Adipose tissue (tissue), 3 donors: ENCODE measurements around the gene KIAA0753. TPM values are rescaled to one million over a fixed set of nuclear protein-coding genes. Genes with fewer than 3 reads are reported as not detected.
"Not testable (repeated sequence)": the region's sequence is repeated elsewhere in the genome, so short reads cannot be mapped to it uniquely, and the experiment has no call there.

Source experiments
- H3K27ac ChIP-seq: one replicate; pipeline ENCODE4 v1.5.1; 2013; ENCODE audit warnings: low read depth, low read length
- WGBS, 3 donors: extraction: QIAGEN DNeasy Blood & Tissue Kit; methylation state at CpG; one replicate each; pipeline ENCODE4 v1.1.7; 2013; 5-methylcytosine and 5-hydroxymethylcytosine counted together
- polyA plus RNA-seq, 3 donors: library from polyadenylated mRNA; stranded (reverse); fragments of 200-250 nt; gene quantifications; one replicate each; pipeline ENCODE4 v1.2.3, GENCODE V29; 2013
- donor health status: healthy with polysubstance abuse.
- donor health status: Bipolar disorder and iron deficiency.
- donor health status: healthy.

KIAA0753 gene
- polyA plus RNA-seq, 3 donors = 3.5 to 6.9 (median 3.9) TPM

- 90 to 93% (median 91%) methylated on average over 8 of the region's 8 CpGs for WGBS, 3 donors
- H3K27ac ChIP-seq = no peak overlapping the region
Measured at GRCh38 chr17:6670571-6670970, 30.1 kb upstream of the KIAA0753 start.

- WGBS, 3 donors = 81 to 82% (median 81%) methylated on average over 10 of the region's 10 CpGs
- H3K27ac ChIP-seq = no peak overlapping the region
Measured at GRCh38 chr17:6669479-6670212, 29.1 kb upstream of the KIAA0753 start.

DNA sequence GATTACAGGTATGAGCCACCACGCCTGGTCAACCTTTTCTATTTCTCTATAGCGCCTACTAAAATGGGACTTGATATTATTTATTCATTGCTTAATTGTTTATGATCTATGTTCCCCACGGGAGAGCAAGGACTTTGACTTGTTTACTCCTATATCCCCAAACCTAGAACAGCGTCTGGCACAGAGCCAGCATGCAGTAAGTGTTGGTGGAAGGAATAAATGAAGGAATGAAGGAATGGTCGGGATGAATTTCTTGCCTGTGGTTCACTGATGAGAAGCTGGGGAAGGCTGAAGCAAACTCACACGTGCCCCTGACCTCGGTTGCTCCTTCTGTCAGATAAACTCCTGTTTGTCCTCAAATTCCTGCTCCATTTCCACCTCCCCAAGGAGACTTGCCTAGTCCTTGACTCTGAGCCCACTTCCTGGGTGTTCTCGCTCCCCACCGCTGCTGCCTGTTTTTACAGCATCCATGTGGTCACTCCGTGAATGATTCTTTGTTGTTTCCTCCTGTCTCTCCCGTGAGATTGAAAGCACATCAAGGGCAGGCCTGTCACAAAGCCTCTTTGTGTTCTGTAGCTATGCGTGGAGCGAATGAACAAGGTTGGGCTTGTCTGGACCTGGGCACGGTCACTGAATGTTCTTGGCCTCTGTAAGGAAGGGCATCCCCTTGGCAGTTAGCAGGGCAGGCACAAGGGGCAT lies 28.4 kb upstream of the KIAA0753 start:
- H3K27ac ChIP-seq = no peak overlapping the region
- 68 to 77% (median 72%) methylated on average over 14 of the region's 14 CpGs for WGBS, 3 donors

DNA sequence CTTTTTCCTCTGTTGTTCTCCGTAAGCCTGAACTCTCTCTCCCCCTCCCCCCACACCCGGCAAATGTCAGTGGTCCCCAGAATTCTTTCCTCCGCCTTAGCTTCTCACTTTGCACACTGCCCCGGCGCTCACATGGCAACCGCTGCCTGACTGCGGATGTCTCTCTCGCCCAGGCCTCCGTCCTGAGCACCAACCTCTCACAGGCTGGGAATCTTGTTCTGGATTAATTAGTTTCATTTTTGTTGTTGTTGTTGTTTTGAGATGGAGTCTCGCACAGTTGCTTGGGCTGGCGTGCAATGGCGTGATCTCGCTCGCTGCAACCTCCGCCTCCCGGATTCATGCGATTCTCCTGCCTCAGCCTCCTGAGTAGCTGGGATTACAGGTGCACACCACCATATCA lies 27.7 kb upstream of the KIAA0753 start:
- no peak overlapping the region for H3K27ac ChIP-seq
- 85 to 90% (median 86%) methylated on average over 17 of the region's 17 CpGs for WGBS, 3 donors

- 36 to 70% (median 42%) methylated on average over 6 of the region's 6 CpGs for WGBS, 3 donors
- H3K27ac ChIP-seq = no peak overlapping the region
Measured at GRCh38 chr17:6667516-6667915, 27.0 kb upstream of the KIAA0753 start.

GRCh38 chr17:6666557-6666956 lies 26.0 kb upstream of the KIAA0753 start:
- WGBS, 3 donors = 79 to 94% (median 92%) methylated on average over 6 of the region's 6 CpGs
- no peak overlapping the region for H3K27ac ChIP-seq

DNA sequence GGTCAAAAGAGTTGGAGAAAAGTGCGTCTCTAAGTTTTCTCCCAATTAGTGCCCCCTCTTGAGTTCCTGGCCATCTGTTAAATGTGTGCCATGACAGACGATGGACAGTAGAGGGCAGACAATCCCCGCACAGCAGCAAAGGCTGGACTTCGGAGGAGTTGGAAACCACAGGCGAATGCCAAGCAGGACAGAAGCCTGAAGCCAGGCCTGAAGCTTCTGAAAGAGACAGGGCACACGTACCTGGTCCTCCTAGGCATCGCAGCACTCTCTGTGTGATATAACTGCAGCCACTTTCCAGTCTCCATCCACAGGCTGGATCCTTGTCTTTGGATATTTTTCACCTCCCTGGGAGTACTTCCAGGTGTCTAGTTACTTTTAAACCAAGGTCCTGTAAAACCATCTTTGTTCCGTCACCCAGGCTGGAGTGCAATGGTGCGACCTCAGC lies 25.6 kb upstream of the KIAA0753 start:
- H3K27ac ChIP-seq = no peak overlapping the region
- WGBS, 3 donors = 9 to 20% (median 15%) methylated on average over 9 of the region's 9 CpGs

GRCh38 chr17:6663200-6663599 lies 22.7 kb upstream of the KIAA0753 start:
- 89 to 93% (median 92%) methylated on average over 14 of the region's 14 CpGs for WGBS, 3 donors
- not testable (repeated sequence) for H3K27ac ChIP-seq

- 63 to 81% (median 74%) methylated on average over 2 of the region's 2 CpGs for WGBS, 3 donors
- no peak overlapping the region for H3K27ac ChIP-seq
Measured at GRCh38 chr17:6661464-6661848, 20.9 kb upstream of the KIAA0753 start.

GRCh38 chr17:6660805-6661463 lies 20.4 kb upstream of the KIAA0753 start:
- no peak overlapping the region for H3K27ac ChIP-seq
- WGBS, 3 donors = 21 to 60% (median 27%) methylated on average over 11 of the region's 11 CpGs

GRCh38 chr17:6660101-6660500 lies 19.6 kb upstream of the KIAA0753 start:
- H3K27ac ChIP-seq = no peak overlapping the region
- 61 to 82% (median 63%) methylated on average over 9 of the region's 9 CpGs for WGBS, 3 donors

DNA sequence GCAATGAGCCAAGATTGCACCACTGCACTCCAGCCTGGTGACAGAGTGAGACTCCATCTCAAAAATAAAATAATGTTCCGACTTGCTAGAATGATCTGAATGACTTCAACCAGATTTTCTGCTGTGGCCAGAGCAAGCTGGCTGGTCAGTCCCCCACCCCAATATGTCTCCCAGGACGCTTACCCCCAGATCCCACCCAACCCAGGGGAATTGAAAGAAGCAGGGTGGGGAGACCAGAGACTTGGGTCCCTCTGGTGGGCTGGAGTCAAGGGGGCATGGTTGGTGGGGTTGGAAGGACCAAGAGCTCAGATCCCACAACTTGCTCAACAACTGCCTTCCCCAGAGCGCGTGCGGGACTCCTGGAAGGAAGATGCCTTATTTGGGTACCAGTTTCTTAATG lies 17.9 kb upstream of the KIAA0753 start:
- not testable (repeated sequence) for H3K27ac ChIP-seq
- WGBS, 3 donors = 94 to 97% (median 97%) methylated on average over 2 of the region's 5 CpGs

DNA sequence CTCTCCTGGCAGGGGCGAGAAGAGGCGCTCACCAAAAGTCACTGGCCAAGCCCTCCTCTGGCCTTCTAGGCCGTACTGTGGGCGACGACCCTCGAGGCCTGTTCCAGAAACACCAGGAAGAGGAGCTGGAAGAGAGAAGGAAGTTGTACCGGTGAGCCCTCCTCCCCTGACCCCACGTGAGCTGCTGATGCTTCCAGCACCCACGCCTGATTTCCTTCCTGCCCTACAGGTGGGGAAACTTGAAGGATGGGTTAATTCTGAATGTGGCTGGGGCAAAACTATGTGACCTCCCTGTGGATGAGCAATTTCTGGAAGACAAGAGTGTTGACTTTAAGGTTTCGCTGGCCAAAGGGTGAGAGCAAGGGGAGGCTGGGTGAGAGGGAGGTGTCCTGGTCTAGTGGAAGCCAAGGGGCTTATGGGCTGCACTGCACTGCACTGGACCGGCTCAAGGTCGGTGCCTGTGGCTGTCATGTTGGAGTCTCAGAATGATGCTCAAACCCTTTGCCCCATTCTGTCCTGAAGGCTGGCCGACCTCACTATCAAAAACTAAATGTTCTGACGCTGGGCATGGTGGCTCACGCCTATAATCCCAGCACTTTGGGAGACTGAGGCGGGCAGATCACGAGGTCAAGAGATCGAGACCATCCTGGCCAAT lies 17.2 kb upstream of the KIAA0753 start:
- WGBS, 3 donors = 68 to 79% (median 73%) methylated on average over 15 to 18 of the region's 18 CpGs
- no peak overlapping the region for H3K27ac ChIP-seq

GRCh38 chr17:6656797-6657632 lies 16.5 kb upstream of the KIAA0753 start:
- 6 to 7% (median 6%) methylated on average over 38 to 54 of the region's 55 CpGs for WGBS, 3 donors
- not testable (repeated sequence) for H3K27ac ChIP-seq

DNA sequence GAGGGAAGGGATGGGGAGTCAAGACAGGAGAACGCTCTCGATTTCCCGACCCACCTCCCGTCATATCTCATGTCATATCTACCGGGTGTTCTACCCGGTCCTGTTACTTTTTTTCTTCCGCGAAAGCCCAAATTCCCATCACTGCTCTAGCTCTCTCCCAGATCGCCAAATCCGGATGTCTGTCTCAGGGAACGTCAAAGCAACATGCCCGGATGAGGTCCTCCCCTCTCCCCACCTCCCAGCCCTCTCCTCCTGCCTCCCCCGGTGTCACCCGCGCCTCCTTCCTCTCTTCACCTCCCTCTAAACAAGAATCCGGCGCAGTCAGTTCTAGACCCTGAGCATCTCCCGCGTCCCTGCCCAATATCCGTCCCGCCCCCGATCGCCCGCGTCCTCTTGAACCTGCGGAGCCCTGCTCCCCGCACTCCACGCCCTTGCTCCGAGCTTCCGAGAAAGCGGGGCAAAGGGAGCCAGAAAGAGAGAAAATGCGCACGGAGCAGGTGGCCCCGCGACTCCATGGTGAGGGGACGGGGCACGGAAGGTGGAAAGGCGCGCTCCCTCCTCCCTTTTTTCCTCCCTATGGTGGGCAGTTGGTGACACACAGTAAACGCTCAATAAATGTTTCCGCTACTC lies 15.3 kb upstream of the KIAA0753 start:
- H3K27ac ChIP-seq = not testable (repeated sequence)
- 1 to 10% (median 2%) methylated on average over 16 to 32 of the region's 41 CpGs for whole genome bisulfite sequencing, 3 donors

- no peak overlapping the region for H3K27ac ChIP-seq
- 10 to 34% (median 30%) methylated on average over 46 of the region's 46 CpGs for WGBS, 3 donors
Measured at GRCh38 chr17:6654841-6655731, 14.6 kb upstream of the KIAA0753 start.
